Keratinocyte (primary cell): ENCODE results near the gene ACRBP. TPM values are rescaled to one million over a fixed set of nuclear protein-coding genes. Genes with fewer than 3 reads are reported as not detected.
A peak's percentile ranks its signal among the peaks of the same experiment; 100 is the strongest.

ENCODE experiments used
- DNase-seq: peaks from one replicate; pipeline ENCODE4 v3.0.0-alpha.2; 2011; ENCODE audit warnings: low read depth, missing footprints, low spot score
- FAIRE-seq: peaks from 2 replicates; lab custom pipeline; 2011; peaks lifted over from hg19 to GRCh38; lab: Jason Lieb, UNC
- H2AFZ ChIP-seq: 2 replicates; pipeline ENCODE4 v1.6.0; 2012; ENCODE audit warnings: low read length, control low read depth, inconsistent platforms; ENCODE audit not compliant: control insufficient read depth
- H3K27ac ChIP-seq: 2 replicates; pipeline ENCODE4 v1.5.1; 2011; ENCODE audit warnings: low read length; ENCODE audit not compliant: control insufficient read depth, insufficient read depth
- H3K27me3 ChIP-seq: 3 replicates; pipeline ENCODE4 v1.6.0; 2011; ENCODE audit warnings: low read length; ENCODE audit not compliant: control insufficient read depth, insufficient read depth; ENCODE audit errors: extremely low read depth
- H3K36me3 ChIP-seq, 2 experiments: 2 replicates in 1 of 2; 3 replicates in 1 of 2; pipeline ENCODE4 v1.5.1; 2011; ENCODE audit warnings: low read length in 2 of 2, mild to moderate bottlenecking in 1 of 2; ENCODE audit not compliant: control insufficient read depth in 2 of 2, insufficient read depth in 2 of 2; ENCODE audit errors: extremely low read depth in 1 of 2
- H3K4me1 ChIP-seq: 3 replicates; pipeline ENCODE4 v1.5.1; 2011; ENCODE audit warnings: low read length; ENCODE audit not compliant: control insufficient read depth, insufficient read depth; ENCODE audit errors: extremely low read depth
- H3K4me2 ChIP-seq: 3 replicates; pipeline ENCODE4 v1.6.0; 2011; ENCODE audit warnings: low read depth, low read length; ENCODE audit not compliant: control insufficient read depth, insufficient read depth; ENCODE audit errors: extremely low read depth
- H3K4me3 ChIP-seq, 3 experiments: fragments of 200-600 bp in 1 of 3; sonication (generic) in 1 of 3; 2 replicates in 2 of 3; 3 replicates in 1 of 3; pipeline ENCODE4 v1.5.1; 2011 to 2016; ENCODE audit warnings: low read length in 3 of 3, mild to moderate bottlenecking in 3 of 3, control low read depth in 2 of 3, inconsistent platforms in 1 of 3, low read depth in 1 of 3, mixed read lengths in 1 of 3, mixed run types in 1 of 3, moderate library complexity in 1 of 3; ENCODE audit not compliant: control insufficient read depth in 2 of 3, insufficient read depth in 2 of 3; ENCODE audit errors: extremely low read depth in 1 of 3
- H3K79me2 ChIP-seq: 2 replicates; pipeline ENCODE4 v1.6.0; 2012; ENCODE audit warnings: low read length; ENCODE audit not compliant: control insufficient read depth, insufficient read depth
- H3K9ac ChIP-seq: 3 replicates; pipeline ENCODE4 v1.6.0; 2011; ENCODE audit warnings: low read length; ENCODE audit not compliant: control insufficient read depth, insufficient read depth; ENCODE audit errors: extremely low read depth
- H3K9me1 ChIP-seq: 3 replicates; pipeline ENCODE4 v1.6.0; 2011; ENCODE audit warnings: low read length; ENCODE audit not compliant: control insufficient read depth, insufficient read depth; ENCODE audit errors: extremely low read depth
- H3K9me3 ChIP-seq: 2 replicates; pipeline ENCODE4 v1.5.1; 2012; ENCODE audit warnings: low read depth, low read length; ENCODE audit not compliant: control insufficient read depth
- H4K20me1 ChIP-seq: 3 replicates; pipeline ENCODE4 v1.6.0; 2011; ENCODE audit warnings: low read length; ENCODE audit not compliant: control insufficient read depth, insufficient read depth; ENCODE audit errors: extremely low read depth
- CTCF ChIP-seq, 3 experiments: IDR thresholded peaks in 1 of 3; conservative IDR thresholded peaks in 1 of 3; optimal IDR thresholded peaks in 1 of 3; 2 replicates in 2 of 3; 3 replicates in 1 of 3; pipeline versions ENCODE3 to v1.5.1; 2011; ENCODE audit warnings: low read length in 3 of 3, mild to moderate bottlenecking in 3 of 3, moderate library complexity in 2 of 3, control low read depth in 1 of 3, inconsistent platforms in 1 of 3; ENCODE audit not compliant: insufficient read depth in 2 of 3; ENCODE audit errors: extremely low read depth in 1 of 3
- EZH2 ChIP-seq: IDR thresholded peaks from one replicate; pipeline ENCODE4 v1.6.1; 2012; ENCODE audit warnings: inconsistent platforms, mild to moderate bottlenecking, low read length, moderate library complexity
- dilution Hi-C: fragments of 300-500 bp; cut with MboI; formaldehyde crosslinking; loops from one replicate; pipeline ENCODE4 v1.7.0; 2020; ENCODE audit warnings: low sequenced_read_pairs; ENCODE audit not compliant: extremely low pct_ligation_motif_present
- polyA plus RNA-seq, 5 experiments: library from polyadenylated mRNA; depleted of rRNA in 3 of 5; stranded (reverse) in 3 of 5; stranded (forward) in 1 of 5; unstranded in 1 of 5; fragments of >200 nt; gene quantifications; 1 replicate in 1 of 5; 2 replicates in 3 of 5; 3 replicates in 1 of 5; pipeline versions ENCODE4 v1.2.1 to v1.2.3, GENCODE V29; 2011 to 2012; ENCODE audit warnings: missing spikeins in 2 of 5, low read depth in 1 of 5, low replicate concordance in 1 of 5

Gene ACRBP
- polyA plus RNA-seq, 1 donor (not counting 4 experiments of a cell fraction or from before 2014, with no cell fraction given): 0.09 TPM

GRCh38 chr12:6620885-6621274 lies 26.4 kb downstream of the ACRBP start:
- DNase-seq (no peak), FAIRE-seq (no peak)
- Histone ChIP-seq H4K20me1 (no peaks in the 10 kb centered on the region), H3K36me3 (peaks cover 11 to 16% of the 10 kb centered on the region in 2 experiments), H3K79me2 (peaks cover 2% of the 10 kb centered on the region), H3K27me3 (no peaks in the 10 kb centered on the region), H2AFZ (no peak overlapping the region), H3K9me3 (no peaks in the 10 kb centered on the region), H3K27ac (no peak overlapping the region), H3K4me2 (no peak overlapping the region), H3K4me1 (no peaks in the 10 kb centered on the region), H3K9me1 (no peaks in the 10 kb centered on the region), H3K4me3 (no peak overlapping the region), H3K9ac (no peak overlapping the region)
- dilution Hi-C loops: no loop called here
- TF ChIP-seq CTCF (optimal IDR thresholded peaks at IDR 0.05 in 1 of 3, IDR thresholded peaks at IDR 0.05 in 1 of 3, conservative IDR thresholded peaks at IDR 0.05 in 1 of 3; ENCODE audit: extremely low read depth in 1 of 3, insufficient read depth in 2 of 3, low read length in 3 of 3) (no peak), EZH2 (no peak)

- no peak overlapping the region for H2AFZ ChIP-seq
- no peak overlapping the region for H3K4me3 ChIP-seq
These were observed 26.9 kb downstream of the ACRBP start for GRCh38 chr12:6620137-6620884.

More at GRCh38 chr12:6620137-6620884, 26.9 kb downstream of the ACRBP start:
- no peaks in the 10 kb centered on the region for H3K9me3 ChIP-seq
- H3K4me1 ChIP-seq: no peaks in the 10 kb centered on the region
- TF ChIP-seq EZH2 (no peak), CTCF (optimal IDR thresholded peaks at IDR 0.05 in 1 of 3, IDR thresholded peaks at IDR 0.05 in 1 of 3, conservative IDR thresholded peaks at IDR 0.05 in 1 of 3; ENCODE audit: extremely low read depth in 1 of 3, insufficient read depth in 2 of 3, low read length in 3 of 3) (peak in 1 of 3 experiments; percentile 33)
- H3K27me3 ChIP-seq: no peaks in the 10 kb centered on the region
- H3K4me2 ChIP-seq: no peak overlapping the region
- H3K9me1 ChIP-seq: no peaks in the 10 kb centered on the region
- H3K9ac ChIP-seq: no peak overlapping the region
- H4K20me1 ChIP-seq: no peaks in the 10 kb centered on the region
- H3K27ac ChIP-seq: no peak overlapping the region
- peaks cover 2% of the 10 kb centered on the region for H3K79me2 ChIP-seq
- dilution Hi-C loops: no loop called here
- no peak for DNase-seq
- FAIRE-seq: no peak
- H3K36me3 ChIP-seq: peaks cover 11 to 16% of the 10 kb centered on the region in 2 experiments
